GM18502 (cell line): ENCODE data around the gene ASB7.

ENCODE experiments used
- ATAC-seq: cut with Tn5 transposase; IDR thresholded peaks from one replicate; pipeline ENCODE4 v1.9.1; 2021; ENCODE audit warnings: mild to moderate bottlenecking; ENCODE audit not compliant: unreplicated experiment, poor library complexity

Gene ASB7

DNA sequence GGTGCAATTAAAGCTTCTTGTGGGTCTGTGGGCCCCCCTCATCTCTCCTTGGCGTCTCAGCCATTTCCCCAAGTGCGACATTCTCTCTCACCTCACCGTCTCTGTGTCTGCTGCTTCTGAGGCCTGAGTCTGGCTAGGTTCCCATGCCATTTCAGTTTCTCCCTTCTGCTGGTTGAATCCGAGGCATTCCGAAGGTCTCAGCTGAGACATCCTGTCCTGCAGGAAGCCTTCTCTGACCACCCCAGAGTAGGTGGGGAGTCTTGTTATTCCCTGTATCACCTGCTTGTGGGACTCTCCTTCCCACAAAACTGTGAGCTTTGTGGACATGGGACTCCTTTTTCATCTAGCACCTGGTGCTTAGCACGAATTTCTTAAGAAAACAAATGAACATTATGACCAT, 78.3 kb downstream of the ASB7 start:
- ATAC-seq = no peak

DNA sequence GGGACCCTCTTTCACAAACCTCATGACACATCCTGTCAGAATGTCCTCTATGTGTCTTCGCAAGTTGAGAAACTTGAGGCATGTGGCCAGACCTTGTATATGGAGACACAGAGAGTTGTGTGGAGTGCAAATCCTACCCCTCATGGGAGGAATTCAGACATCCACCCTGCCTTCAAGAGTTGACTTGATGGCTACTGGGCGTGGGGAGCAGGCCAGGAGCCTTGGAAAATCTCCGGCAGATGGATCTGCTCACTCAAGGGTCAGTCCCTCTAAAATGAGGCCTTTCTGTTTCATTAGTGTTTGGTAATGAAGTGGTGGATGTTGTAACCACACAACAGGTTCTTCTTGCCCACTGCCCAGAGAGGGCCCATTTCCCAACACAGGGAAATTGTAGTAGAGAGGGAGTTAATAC, 79.0 kb downstream of the ASB7 start:
- no peak for ATAC-seq

DNA sequence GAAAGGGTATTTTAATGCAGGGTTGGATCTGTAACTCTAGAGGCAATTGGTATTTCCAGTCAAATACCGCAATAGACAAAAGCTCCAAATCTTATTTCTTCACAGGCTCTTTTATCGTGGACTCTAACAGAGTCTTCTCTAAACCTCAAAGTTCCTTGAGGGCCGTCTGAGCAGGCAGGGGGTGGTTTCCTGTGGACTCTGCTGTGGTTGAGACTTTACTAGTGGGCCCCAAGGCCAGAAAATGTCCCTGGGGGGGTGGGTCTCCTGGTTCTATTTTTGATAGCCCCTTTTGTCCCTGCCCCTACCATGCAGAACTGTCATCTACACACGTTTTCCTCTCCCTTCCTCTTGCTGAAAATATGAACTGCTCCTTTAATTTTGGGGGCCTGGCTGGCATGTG, 80.1 kb downstream of the ASB7 start:
- no peak for ATAC-seq

DNA sequence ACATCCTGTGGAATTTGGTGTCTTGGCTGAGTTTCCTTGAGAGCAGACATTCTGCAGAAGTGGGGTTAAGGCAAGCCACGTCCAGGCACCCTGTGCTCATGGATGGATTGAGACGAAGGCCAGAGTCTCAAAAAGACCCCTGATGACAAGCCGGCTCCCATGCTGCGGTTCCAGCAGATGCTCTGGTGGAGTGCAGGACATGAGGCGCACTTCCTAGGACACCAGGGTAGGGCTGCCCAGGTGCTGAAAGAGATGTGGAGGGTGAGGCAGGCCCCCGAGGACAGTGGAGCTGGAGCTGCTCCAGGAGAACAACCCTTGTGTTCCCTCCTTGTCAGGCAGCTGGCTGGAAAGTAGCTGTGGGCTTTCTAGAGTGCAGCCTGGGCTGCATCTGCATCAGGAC, 81.0 kb downstream of the ASB7 start:
- no peak for ATAC-seq

GRCh38 chr15:100684591-100684990, 82.2 kb downstream of the ASB7 start:
- ATAC-seq = no peak

DNA sequence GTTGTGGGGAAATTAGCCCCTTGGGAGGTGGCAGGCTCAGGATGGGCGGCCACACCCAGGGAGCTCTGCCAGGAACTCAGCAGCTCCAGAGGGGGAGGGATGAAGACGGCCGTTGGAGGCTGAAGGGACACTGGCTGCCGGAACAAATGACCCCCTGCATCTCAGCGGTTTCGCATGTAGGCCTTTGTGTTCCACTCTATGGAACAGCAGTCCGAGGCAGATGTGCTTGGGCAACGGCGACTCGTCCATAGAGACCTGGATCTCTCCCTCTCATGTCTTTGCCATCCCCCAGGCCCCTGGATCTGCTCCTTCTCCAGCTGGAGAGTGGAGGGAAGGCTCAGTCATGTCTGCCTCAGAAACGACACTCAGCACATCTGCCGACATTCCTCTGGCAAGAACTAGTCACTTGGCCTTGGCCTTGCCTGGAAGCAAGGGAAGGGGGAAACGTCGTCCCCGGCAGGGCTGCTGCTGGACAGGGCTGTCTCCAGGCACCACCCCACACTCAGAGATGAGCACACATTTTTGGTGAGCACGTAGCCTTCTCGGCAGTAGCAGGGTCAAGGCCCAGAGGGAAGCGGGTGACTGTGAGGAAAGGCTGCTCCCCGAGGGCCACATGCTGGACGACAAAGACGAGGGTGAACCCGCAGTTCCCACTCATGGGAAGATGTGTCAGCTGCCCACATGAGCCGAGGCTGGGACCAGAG, 83.8 kb downstream of the ASB7 start:
- ATAC-seq = no peak

GRCh38 chr15:100686725-100687473, 84.5 kb downstream of the ASB7 start:
- no peak for ATAC-seq

GRCh38 chr15:100687582-100688141, 85.3 kb downstream of the ASB7 start:
- no peak for ATAC-seq

DNA sequence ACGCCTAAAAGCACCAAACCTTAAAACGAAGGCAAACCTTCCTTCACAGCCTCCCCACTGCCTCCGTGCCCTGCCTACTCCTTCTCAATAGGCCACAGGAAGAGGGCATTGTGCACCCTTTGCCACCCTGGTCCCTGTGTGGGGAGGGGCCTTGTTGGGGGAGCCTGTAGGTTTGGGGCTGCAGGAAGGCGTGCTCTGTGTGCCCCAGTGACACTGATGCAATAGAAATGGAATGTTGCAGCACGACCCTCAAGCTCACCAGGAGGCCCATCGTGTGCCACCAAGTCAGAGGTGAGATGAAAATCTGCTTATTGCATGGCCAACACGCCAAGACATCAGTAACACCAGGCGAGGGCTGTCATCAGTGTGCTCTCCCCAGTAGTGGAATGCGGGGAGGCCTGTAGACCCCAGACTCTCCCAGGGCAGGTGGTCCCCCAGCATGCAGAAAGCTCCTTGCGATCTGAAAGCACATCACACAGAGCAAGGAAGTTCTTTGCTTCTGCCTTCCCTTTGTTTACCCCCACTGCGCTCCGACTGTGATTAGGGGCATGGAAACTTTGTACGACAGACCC, 86.2 kb downstream of the ASB7 start:
- ATAC-seq = no peak

DNA sequence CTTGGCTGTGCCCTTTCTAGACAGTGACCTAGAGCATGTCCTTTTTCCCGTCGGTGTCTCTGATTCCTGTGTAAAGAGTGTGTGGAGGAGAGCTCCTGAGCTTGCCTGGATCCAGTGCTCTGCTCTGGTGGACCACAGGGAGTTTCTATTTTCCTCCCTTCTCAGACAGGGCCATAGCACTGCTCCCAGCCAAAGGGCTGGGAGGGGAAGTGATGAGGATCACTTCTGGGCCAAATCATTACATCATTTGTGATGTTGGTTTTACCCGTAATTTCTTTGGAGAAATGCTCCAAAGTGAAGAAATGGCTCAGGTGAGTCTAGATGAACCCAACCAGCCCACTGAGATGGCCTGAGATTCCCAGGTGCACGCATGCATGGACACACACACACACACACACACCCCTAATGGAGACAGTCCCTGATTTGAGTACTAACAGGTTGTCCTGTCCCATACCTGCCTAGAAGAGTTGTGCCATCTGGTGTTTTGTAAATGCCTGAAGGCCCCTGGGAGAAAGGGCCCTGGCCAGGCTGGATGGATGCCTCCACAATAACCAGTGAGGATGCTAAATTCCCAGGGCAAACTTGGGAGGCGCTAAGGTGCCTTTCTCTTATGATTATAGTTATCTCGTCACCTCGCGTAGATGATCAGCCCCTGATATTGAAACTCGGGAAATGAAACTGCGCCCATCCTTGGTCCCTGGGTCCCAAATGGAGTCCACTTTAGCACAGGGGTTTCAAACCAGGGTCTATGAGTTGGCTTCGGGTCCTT, 86.9 kb downstream of the ASB7 start:
- ATAC-seq = no peak

DNA sequence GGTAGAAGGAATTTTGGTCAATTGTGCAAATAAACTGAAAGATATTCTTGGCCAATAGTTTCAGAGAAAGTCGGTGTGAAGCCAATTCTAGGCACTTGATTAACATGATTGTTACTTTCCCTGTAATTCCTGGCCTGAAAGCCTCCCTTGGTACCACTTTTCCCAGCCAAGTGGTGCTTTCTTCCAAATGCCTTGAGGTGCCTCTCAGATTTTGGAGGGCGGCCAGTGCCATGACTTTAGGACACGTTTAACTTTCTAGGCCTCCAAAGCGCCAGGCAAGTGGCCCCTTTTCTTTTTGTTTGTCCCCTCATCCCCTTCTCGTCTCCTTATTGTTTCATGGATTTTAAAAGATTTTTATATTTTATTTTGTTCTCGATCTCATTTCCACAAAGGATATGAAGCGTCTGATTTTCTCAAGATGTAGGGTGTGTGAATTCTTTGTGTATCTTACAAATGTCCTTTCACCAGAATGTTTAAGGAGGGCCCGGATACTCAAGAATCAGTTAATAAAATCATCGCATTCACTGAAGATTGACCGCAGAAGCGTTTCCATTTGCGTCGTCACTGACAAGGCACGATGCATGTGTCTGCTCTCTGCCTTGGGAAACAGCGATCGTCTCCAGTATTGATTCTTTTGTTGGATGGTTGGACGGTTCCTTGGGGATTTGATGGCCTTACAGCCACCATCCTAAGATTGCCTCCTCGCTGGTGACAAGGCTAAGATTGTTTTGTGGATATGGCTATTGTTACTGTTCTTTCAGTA, 87.8 kb downstream of the ASB7 start:
- ATAC-seq = no peak

- ATAC-seq = no peak
Observed at GRCh38 chr15:100690795-100691158, 88.4 kb downstream of the ASB7 start.

DNA sequence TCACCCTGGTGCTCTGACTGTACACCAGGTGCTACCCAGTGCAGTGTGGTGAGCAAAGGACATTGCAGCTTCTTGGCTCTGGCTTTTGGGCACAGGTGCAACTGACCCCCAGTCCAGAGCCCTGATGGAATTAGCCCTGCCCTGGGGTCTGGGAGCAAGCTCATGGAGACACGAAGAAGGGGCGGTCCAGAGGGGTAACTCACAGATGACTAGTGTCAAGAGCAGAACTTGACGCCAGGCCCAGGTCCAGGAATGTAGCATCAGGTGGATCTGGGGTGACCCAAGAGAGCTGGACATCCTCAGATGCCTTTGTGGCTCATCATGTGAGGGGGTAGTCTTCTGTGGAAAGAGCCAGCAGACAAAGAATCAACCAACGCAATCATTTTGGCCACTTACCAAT, 88.9 kb downstream of the ASB7 start:
- ATAC-seq = no peak

DNA sequence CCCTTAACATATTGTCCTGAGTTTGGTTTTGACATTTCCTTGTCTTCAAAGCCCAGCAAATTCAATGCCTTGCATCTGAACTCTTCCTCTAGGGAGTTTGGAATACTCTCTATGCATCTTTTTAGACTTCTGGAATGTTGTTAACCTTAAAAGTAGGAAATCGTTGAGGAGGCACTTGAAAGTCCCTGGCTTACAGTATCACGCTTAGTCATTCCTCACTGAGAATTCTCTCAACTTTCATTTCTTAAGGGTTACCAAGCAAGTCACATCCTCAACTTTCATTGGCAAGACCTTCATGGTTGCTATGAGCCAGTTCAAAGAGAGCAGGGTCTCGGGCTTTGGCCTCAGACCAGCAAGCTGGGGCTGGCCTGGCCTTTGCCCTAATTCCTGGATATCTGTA, 89.9 kb downstream of the ASB7 start:
- no peak for ATAC-seq

DNA sequence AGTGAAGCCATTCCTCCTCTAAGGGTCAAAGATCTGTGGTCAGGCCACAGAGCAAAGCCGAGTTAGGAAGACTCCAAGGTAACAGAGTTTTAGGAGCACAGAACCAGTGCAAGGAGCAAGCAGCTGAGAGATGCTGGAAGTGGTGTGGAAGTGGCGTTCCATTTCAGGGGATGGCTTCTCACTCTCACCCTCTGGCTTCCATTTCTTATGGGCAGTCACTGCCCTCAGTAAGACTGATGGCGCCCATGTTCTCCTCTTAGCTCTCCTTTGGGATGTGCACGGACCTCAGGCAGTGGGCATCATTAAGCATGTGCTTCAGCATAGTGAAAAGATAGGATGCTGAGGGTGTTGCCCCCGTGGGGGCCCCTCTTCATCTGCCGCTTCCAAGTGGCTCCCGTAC, 90.3 kb downstream of the ASB7 start:
- ATAC-seq = no peak

DNA sequence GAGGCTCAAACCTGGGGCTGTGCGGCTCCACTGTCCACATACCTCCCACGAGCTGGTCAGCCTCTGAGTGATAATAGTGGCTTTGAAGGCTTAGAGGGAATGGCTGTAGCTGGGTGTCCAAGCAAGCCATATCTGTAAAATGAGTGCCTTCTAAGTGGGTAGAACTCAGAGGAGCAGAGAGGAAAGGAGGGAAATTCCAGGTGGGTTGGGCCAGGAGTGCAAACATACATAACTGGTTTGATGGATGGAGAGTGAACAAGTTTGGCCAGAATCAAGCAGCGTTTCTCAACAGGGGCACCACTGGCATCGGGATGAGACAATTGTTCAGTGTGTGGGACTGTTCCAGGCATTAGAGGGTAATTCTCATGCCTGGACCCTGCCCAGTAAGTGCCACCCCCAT, 91.1 kb downstream of the ASB7 start:
- ATAC-seq = no peak

DNA sequence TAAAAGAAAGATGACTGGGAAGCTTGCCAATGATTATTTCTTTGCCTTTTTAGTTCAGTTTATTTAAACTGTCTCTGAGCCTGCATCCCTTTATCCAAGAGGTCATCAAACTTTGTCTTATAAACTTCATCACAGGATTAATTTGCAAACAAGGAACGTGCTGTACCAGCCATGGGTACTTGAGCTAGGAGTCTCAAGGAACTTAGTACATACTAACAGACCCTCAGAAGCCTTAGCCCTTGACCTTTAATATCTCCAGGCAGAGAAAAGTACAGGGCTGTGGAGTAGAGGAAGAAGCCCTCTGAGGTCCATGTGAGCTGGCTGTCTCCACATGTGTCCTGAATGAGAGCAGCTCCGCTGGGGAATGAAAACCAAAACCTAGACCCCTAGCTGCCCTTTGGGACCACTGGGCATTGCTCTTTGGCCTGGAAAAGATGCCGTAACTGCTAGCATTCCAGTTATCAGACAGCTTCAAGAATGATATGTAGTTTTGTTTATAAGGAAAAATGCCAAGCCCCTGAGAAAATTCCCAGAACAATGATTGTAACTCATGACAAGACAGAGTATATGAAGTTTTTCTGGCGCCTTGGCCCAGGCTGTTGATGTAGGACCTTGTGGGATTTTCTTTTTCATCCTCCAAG, 92.1 kb downstream of the ASB7 start:
- ATAC-seq = no peak

GRCh38 chr15:100695048-100695447, 92.7 kb downstream of the ASB7 start:
- no peak for ATAC-seq

GRCh38 chr15:100696452-100696851, 94.1 kb downstream of the ASB7 start:
- no peak for ATAC-seq
